H1 (cell line): ENCODE measurements around the gene IFT80. TPM values are rescaled to one million over a fixed set of nuclear protein-coding genes. Genes with fewer than 3 reads are reported as not detected.

ENCODE experiments used
- CTCF ChIA-PET: fragments of 300-600 bp; sonication (Branson Sonifier 250); formaldehyde crosslinking; loops from one replicate; lab custom pipeline; 2021; ENCODE audit not compliant: partially characterized antibody; lab: Charles Lee
- POLR2A ChIA-PET: fragments of 300-600 bp; sonication (Branson Sonifier 250); formaldehyde crosslinking; loops from one replicate; lab custom pipeline; 2021; ENCODE audit warnings: inconsistent platforms; ENCODE audit not compliant: partially characterized antibody; lab: Charles Lee
- DNase-seq, 2 experiments: peaks; one replicate each; pipeline versions ENCODE4 v3.0.0 to v3.0.0-alpha.2; 2010 to 2022; ENCODE audit warnings: low spot score in 2 of 2, low read depth in 1 of 2, mixed read lengths in 1 of 2
- FAIRE-seq: peaks from 2 replicates; lab custom pipeline; 2011; peaks lifted over from hg19 to GRCh38; lab: Jason Lieb, UNC
- H2AFZ ChIP-seq: 2 replicates; pipeline ENCODE4 v1.8.1; 2012; ENCODE audit warnings: low read length, inconsistent platforms
- H2AK5ac ChIP-seq: 2 replicates; pipeline ENCODE4 v1.6.1; 2013; ENCODE audit warnings: low read depth, low read length
- H2BK120ac ChIP-seq: replicated peaks from 2 replicates; pipeline ENCODE3; 2013; ENCODE audit warnings: low read depth, low read length, inconsistent platforms
- H2BK12ac ChIP-seq: 2 replicates; pipeline ENCODE4 v1.6.1; 2013; ENCODE audit warnings: low read depth, low read length
- H2BK15ac ChIP-seq: 2 replicates; pipeline ENCODE4 v1.6.1; 2013; ENCODE audit warnings: low read length
- H2BK20ac ChIP-seq: 2 replicates; pipeline ENCODE4 v1.6.1; 2013; ENCODE audit warnings: low read length
- H2BK5ac ChIP-seq: 2 replicates; pipeline ENCODE4 v1.6.1; 2013; ENCODE audit warnings: low read depth, low read length
- H3K14ac ChIP-seq: 2 replicates; pipeline ENCODE4 v1.6.1; 2013; ENCODE audit warnings: inconsistent platforms; ENCODE audit not compliant: insufficient read length
- H3K18ac ChIP-seq: 2 replicates; pipeline ENCODE4 v1.6.1; 2013; ENCODE audit warnings: low read length; ENCODE audit errors: extremely low read depth
- H3K23ac ChIP-seq: 2 replicates; pipeline ENCODE4 v1.6.1; 2013; ENCODE audit warnings: inconsistent platforms; ENCODE audit not compliant: insufficient read length
- H3K23me2 ChIP-seq: 2 replicates; pipeline ENCODE4 v1.6.1; 2013; ENCODE audit warnings: low read depth, low read length
- H3K27ac ChIP-seq: 2 replicates; pipeline ENCODE4 v1.6.1; 2011; ENCODE audit warnings: low read depth, low read length, inconsistent platforms
- H3K27me3 ChIP-seq, 4 experiments: replicated peaks in 1 of 4; 1 replicate in 1 of 4; 2 replicates in 3 of 4; pipeline versions ENCODE4 v1.6.1 to v1.8.1; 2011 to 2013; ENCODE audit warnings: low read length in 3 of 4, mild to moderate bottlenecking in 3 of 4, inconsistent platforms in 2 of 4, mixed read lengths in 2 of 4, moderate library complexity in 1 of 4; ENCODE audit not compliant: control insufficient read depth in 3 of 4, insufficient read depth in 3 of 4; ENCODE audit errors: extremely low read depth in 1 of 4
- H3K36me3 ChIP-seq, 4 experiments: 2 replicates each; pipeline versions ENCODE4 v1.6.1 to v1.8.1; 2011 to 2013; ENCODE audit warnings: mild to moderate bottlenecking in 4 of 4, low read length in 3 of 4, moderate library complexity in 2 of 4, control low read depth in 1 of 4, inconsistent platforms in 1 of 4; ENCODE audit not compliant: insufficient read depth in 4 of 4, control insufficient read depth in 2 of 4
- H3K4ac ChIP-seq: replicated peaks from 2 replicates; pipeline ENCODE3; 2013; ENCODE audit warnings: low read length, low read depth, mixed read lengths, inconsistent platforms; ENCODE audit not compliant: insufficient read length
- H3K4me1 ChIP-seq, 4 experiments: replicated peaks in 1 of 4; 1 replicate in 1 of 4; 2 replicates in 3 of 4; pipeline versions ENCODE4 v1.6.1 to v1.8.1; 2011 to 2013; ENCODE audit warnings: low read length in 3 of 4, inconsistent platforms in 2 of 4, mixed read lengths in 1 of 4; ENCODE audit not compliant: insufficient read depth in 4 of 4, control insufficient read depth in 3 of 4
- H3K4me2 ChIP-seq, 2 experiments: 2 replicates each; pipeline versions ENCODE4 v1.6.1 to v1.8.1; 2011 to 2013; ENCODE audit warnings: low read depth in 2 of 2, low read length in 2 of 2, control low read depth in 1 of 2, inconsistent platforms in 1 of 2, mild to moderate bottlenecking in 1 of 2; ENCODE audit not compliant: insufficient read depth in 1 of 2
- H3K4me3 ChIP-seq, 4 experiments: fragments of 200-600, 300-600 bp in 1 of 4; sonication (generic), shearing (Covaris generic), sonication (Bioruptor Twin) in 1 of 4; 2 replicates each; pipeline versions ENCODE4 v1.5.1 to v1.8.1; 2011 to 2016; ENCODE audit warnings: low read length in 4 of 4, low read depth in 3 of 4, control low read depth in 2 of 4, inconsistent platforms in 2 of 4, mild to moderate bottlenecking in 2 of 4, mixed read lengths in 1 of 4, moderate library complexity in 1 of 4; ENCODE audit not compliant: insufficient read depth in 2 of 4; ENCODE audit errors: extremely low read depth in 1 of 4
- H3K56ac ChIP-seq: replicated peaks from 2 replicates; pipeline ENCODE3; 2013; ENCODE audit warnings: low read depth, mild to moderate bottlenecking, mixed read lengths, low read length, inconsistent platforms; ENCODE audit not compliant: insufficient read length
- H3K79me1 ChIP-seq: 2 replicates; pipeline ENCODE4 v1.6.1; 2013; ENCODE audit warnings: low read depth, low read length, control low read depth
- H3K79me2 ChIP-seq, 2 experiments: 2 replicates each; pipeline versions ENCODE4 v1.6.1 to v1.8.1; 2012 to 2013; ENCODE audit warnings: low read length in 2 of 2, mild to moderate bottlenecking in 2 of 2, inconsistent platforms in 1 of 2; ENCODE audit not compliant: insufficient read depth in 2 of 2, control insufficient read depth in 1 of 2
- H3K9ac ChIP-seq, 4 experiments: replicated peaks in 1 of 4; 1 replicate in 1 of 4; 2 replicates in 3 of 4; pipeline versions ENCODE4 v1.6.1 to v1.8.1; 2011 to 2013; ENCODE audit warnings: low read depth in 3 of 4, low read length in 3 of 4, control low read depth in 2 of 4, mild to moderate bottlenecking in 2 of 4, moderate library complexity in 2 of 4, inconsistent platforms in 1 of 4; ENCODE audit errors: extremely low read depth in 1 of 4
- H3K9me3 ChIP-seq, 2 experiments: 2 replicates each; pipeline versions ENCODE4 v1.6.1 to v1.8.1; 2012 to 2013; ENCODE audit warnings: mild to moderate bottlenecking in 2 of 2, moderate library complexity in 2 of 2, control low read depth in 1 of 2, inconsistent platforms in 1 of 2, low read depth in 1 of 2, low read length in 1 of 2, mixed read lengths in 1 of 2; ENCODE audit not compliant: insufficient read depth in 2 of 2
- H4K20me1 ChIP-seq, 2 experiments: replicated peaks in 1 of 2; 2 replicates each; pipeline versions ENCODE3 to v1.8.1; 2011 to 2013; ENCODE audit warnings: inconsistent platforms in 2 of 2, low read length in 2 of 2, mild to moderate bottlenecking in 1 of 2; ENCODE audit not compliant: insufficient read depth in 2 of 2, control insufficient read depth in 1 of 2
- H4K5ac ChIP-seq: 2 replicates; pipeline ENCODE4 v1.6.1; 2013; ENCODE audit warnings: low read length, low read depth, mixed read lengths, inconsistent platforms; ENCODE audit not compliant: insufficient read length
- H4K8ac ChIP-seq: 2 replicates; pipeline ENCODE4 v1.8.0; 2013; ENCODE audit warnings: mild to moderate bottlenecking, moderate library complexity, low read length, inconsistent platforms; ENCODE audit not compliant: insufficient read depth; ENCODE audit errors: extremely low read depth
- H4K91ac ChIP-seq: replicated peaks from 2 replicates; pipeline ENCODE3; 2013; ENCODE audit warnings: low read length, mixed read lengths, inconsistent platforms; ENCODE audit not compliant: insufficient read length
- BRCA1 ChIP-seq: IDR thresholded peaks from 2 replicates; pipeline ENCODE4 v1.6.1; 2012; ENCODE audit warnings: low read depth, low read length, improper control_type of control experiment
- CBX8 ChIP-seq: fragments of 300-800, 300-1000 bp; sonication (generic); IDR thresholded peaks from 2 replicates; pipeline ENCODE4 v1.7.1; 2016; ENCODE audit warnings: low read depth, low read length, borderline replicate concordance
- CHD1 ChIP-seq: IDR thresholded peaks from 2 replicates; pipeline ENCODE4 v1.6.1; 2012; ENCODE audit warnings: low read depth, low read length, improper control_type of control experiment
- JUND ChIP-seq: IDR thresholded peaks from 2 replicates; pipeline ENCODE4 v1.6.1; 2011; ENCODE audit warnings: mild to moderate bottlenecking, improper control_type of control experiment, low read length
- MAX ChIP-seq: IDR thresholded peaks from 2 replicates; pipeline ENCODE4 v1.6.1; 2012; ENCODE audit warnings: inconsistent platforms
- NANOG ChIP-seq: IDR thresholded peaks from 2 replicates; pipeline ENCODE4 v1.6.1; 2011; ENCODE audit warnings: low read length, low read depth, mild to moderate bottlenecking, inconsistent platforms; ENCODE audit not compliant: insufficient read depth, poor library complexity, severe bottlenecking
- POLR2AphosphoS5 ChIP-seq: IDR thresholded peaks from 2 replicates; pipeline ENCODE4 v1.6.1; 2011; ENCODE audit warnings: low read depth, low read length
- RFX5 ChIP-seq: IDR thresholded peaks from 2 replicates; pipeline ENCODE4 v1.6.1; 2011; ENCODE audit warnings: low read depth, low read length, improper control_type of control experiment, borderline replicate concordance
- RXRA ChIP-seq: IDR thresholded peaks from 2 replicates; pipeline ENCODE4 v1.6.1; 2011; ENCODE audit warnings: low read depth, mild to moderate bottlenecking, low read length, moderate library complexity; ENCODE audit not compliant: insufficient read depth
- SP1 ChIP-seq: IDR thresholded peaks from 2 replicates; pipeline ENCODE4 v1.6.1; 2011; ENCODE audit warnings: low read depth, low read length
- SP4 ChIP-seq: IDR thresholded peaks from 2 replicates; pipeline ENCODE4 v1.6.1; 2012; ENCODE audit warnings: low read length, inconsistent platforms
- SUZ12 ChIP-seq: fragments of 200-600 bp; sonication (generic); IDR thresholded peaks from 2 replicates; pipeline ENCODE4 v1.6.1; 2012; ENCODE audit warnings: mild to moderate bottlenecking, inconsistent platforms, low read length, moderate library complexity, mixed read lengths
- WGBS, 2 experiments: shearing (Covaris generic) in 1 of 2; methylation state at CpG; one replicate each; pipeline versions ENCODE4 v1.1.6 to v1.1.7; 2013 to 2015; ENCODE audit warnings: low lambda C conversion rate in 2 of 2, mixed read lengths in 2 of 2, inconsistent platforms in 1 of 2, low coverage in 1 of 2, missing lambda C conversion rate in 1 of 2; ENCODE audit not compliant: insufficient replicate concordance in 2 of 2, insufficient coverage in 1 of 2, insufficient read length in 1 of 2; ENCODE audit errors: extremely low coverage in 1 of 2, missing lambda C conversion rate in 1 of 2; 5-methylcytosine and 5-hydroxymethylcytosine counted together
- polyA plus RNA-seq, 7 experiments: library from polyadenylated mRNA; depleted of rRNA in 3 of 7; stranded (reverse) in 5 of 7; unstranded in 2 of 7; fragments of >200 nt in 5 of 7; fragments of 200-250 nt in 2 of 7; gene quantifications; 1 replicate in 5 of 7; 2 replicates in 1 of 7; 4 replicates in 1 of 7; pipeline versions ENCODE4 v1.2.1 to v1.2.3, GENCODE V29; 2011 to 2013; ENCODE audit warnings: missing spikeins in 2 of 7, mixed read lengths in 2 of 7
- total RNA-seq: library from RNA; stranded (reverse); fragmentation: NEBNext Ultra II Directional; extraction: Animal tissue kit (Norgen Biotek cat#: 25700); gene quantifications from 2 replicates; pipeline ENCODE4 v1.2.1, GENCODE V29; 2021

Gene IFT80
- total and polyA plus RNA-seq, 2 of the 8 experiments (the other 6 are each of a cell fraction or from before 2014, with no cell fraction given), result 7.2 to 25.9 TPM

- Histone ChIP-seq H4K8ac (no peak overlapping the region), H2AK5ac (no peak overlapping the region), H3K36me3 (no peaks in the 10 kb centered on the region), H2BK120ac (no peak overlapping the region), H3K18ac (no peak overlapping the region), H3K9ac (no peak overlapping the region), H3K56ac (no peak overlapping the region), H3K79me1 (peaks cover 2% of the 10 kb centered on the region; the same call in 1 of the 2 replicates), H2BK15ac (no peak overlapping the region), H2BK20ac (no peak overlapping the region), H2BK12ac (no peak overlapping the region), H2BK5ac (no peak overlapping the region), H4K20me1 (peaks cover 0 to 1% of the 10 kb centered on the region in 2 experiments), H4K5ac (no peak overlapping the region), H3K79me2 (peaks cover 0 to 38% of the 10 kb centered on the region in 2 experiments; a peak in 3 of 4 replicates), H3K14ac (no peak overlapping the region), H2AFZ (no peak overlapping the region), H3K23me2 (0 out of 2 replicates have a peak, but pooled peaks cover under 1% of the 10 kb centered on the region), H3K9me3 (no peaks in the 10 kb centered on the region), H3K4me1 (no peaks in the 10 kb centered on the region), H4K91ac (no peak overlapping the region), H3K4ac (no peak overlapping the region), H3K4me2 (no peak overlapping the region), H3K27ac (no peak overlapping the region), H3K27me3 (no peaks in the 10 kb centered on the region), H3K4me3 (no peak overlapping the region), H3K23ac (no peak overlapping the region)
- TF ChIP-seq SP1, result no peak
- no peak for TF ChIP-seq BRCA1
- no peak for TF ChIP-seq SUZ12
- no peak for TF ChIP-seq NANOG
- TF ChIP-seq SP4, result no peak
- TF ChIP-seq RXRA, result no peak
- TF ChIP-seq CBX8, result no peak
- no peak for TF ChIP-seq RFX5
- no peak for TF ChIP-seq JUND
- TF ChIP-seq MAX, result no peak
- no peak for TF ChIP-seq POLR2AphosphoS5
- TF ChIP-seq CHD1, result no peak
- ChIA-PET CTCF (no interaction called here), POLR2A (interaction anchor here (1.0 kb wide), 1 partner anchor 9 kb away, joined by 3 read pairs; no protein-coding TSS in a partner anchor)
- DNase-seq (no peak), FAIRE-seq (no peak)
- WGBS, 2 experiments, result 97% methylated on average over 2 of the region's 2 CpGs; no CpG with 5 or more reads in 1 of the 2 experiments
These were observed 5.5 kb downstream of the IFT80 start for GRCh38 chr3:160393346-160394008.
